Psoas muscle (tissue), 8 donors: ENCODE measurements around the gene CTNND2. TPM values are rescaled to one million over a fixed set of nuclear protein-coding genes. Genes with fewer than 3 reads are reported as not detected.

Experiments used
- ATAC-seq, 4 donors: fragments of 200-7000 bp; cut with Tn5 transposase; one replicate each; pipeline ENCODE4 v1.9.1; 2020; ENCODE audit warnings: moderate library complexity in 3 of 4, mild to moderate bottlenecking in 2 of 4
- DNase-seq, 2 donors: peaks; one replicate each; pipeline ENCODE4 v3.0.0-alpha.2; 2020
- H3K27ac ChIP-seq: fragments of 200-600 bp; one replicate; pipeline ENCODE4 v1.8.0; 2022
- H3K27me3 ChIP-seq, 3 donors: fragments of 200-600 bp in 1 of 3; one replicate each; pipeline versions ENCODE4 v1.6.1 to v1.8.0; 2013 to 2022; ENCODE audit warnings: low read length in 2 of 3, mild to moderate bottlenecking in 2 of 3, moderate library complexity in 1 of 3; ENCODE audit not compliant: insufficient read depth in 3 of 3
- H3K36me3 ChIP-seq, 2 donors: fragments of 200-600 bp in 1 of 2; one replicate each; pipeline versions ENCODE4 v1.6.1 to v1.8.0; 2013 to 2022; ENCODE audit warnings: low read depth in 1 of 2, mild to moderate bottlenecking in 1 of 2, moderate library complexity in 1 of 2; ENCODE audit not compliant: insufficient read depth in 1 of 2
- H3K4me1 ChIP-seq: fragments of 200-600 bp; one replicate; pipeline ENCODE4 v1.8.0; 2022
- H3K4me3 ChIP-seq: fragments of 200-600 bp; one replicate; pipeline ENCODE4 v1.8.0; 2022; ENCODE audit warnings: mild to moderate bottlenecking
- H3K9me3 ChIP-seq: fragments of 200-600 bp; one replicate; pipeline ENCODE4 v1.8.0; 2022
- WGBS, 3 donors: extraction: QIAGEN DNeasy Blood & Tissue Kit; methylation state at CpG; one replicate each; pipeline versions ENCODE4 v1.1.6 to v1.1.7; 2013; 5-methylcytosine and 5-hydroxymethylcytosine counted together
- intact Hi-C, 2 donors: fragments of 100-400 bp; cut with DNase I; formaldehyde crosslinking; loops; one replicate each; pipeline versions ENCODE4 v1.11.0 to v1.14.2; 2022
- polyA plus RNA-seq, 3 donors: library from polyadenylated mRNA; stranded (reverse); fragments of 200-250 nt; gene quantifications; one replicate each; pipeline ENCODE4 v1.2.3, GENCODE V29; 2013
- total RNA-seq, 4 donors: library from RNA; stranded (reverse); fragmentation: NEBNext Ultra II Directional in 2 of 4; extraction: Animal tissue kit (Norgen Biotek cat#: 25700) in 2 of 4; gene quantifications; one replicate each; pipeline versions ENCODE4 v1.2.1 to v1.2.4, GENCODE V29; 2021 to 2023
- TF ChIP-seq, protein P1 (sequence below): fragments of 200-600 bp; IDR thresholded peaks from one replicate; pipeline ENCODE4 v1.8.0; 2022; ENCODE audit warnings: antibody characterized with exemption
- donor health status: healthy with polysubstance abuse.
- donor health status: DM: no; HTN: no; CAD: no; lungs with moderate emphysema.
- donor health status: Bipolar disorder and iron deficiency.
- donor health status: healthy.
- donor health status: DM: yes; HTN: yes; CAD: no.
- donor health status: DM: no; HTN: no; CAD: no.
- donor health status: DM: no; HTN: no; CAD: no.
- donor health status: DM: yes; HTN: yes; CAD: no.

The CTNND2 gene
- total and polyA plus RNA-seq, 7 donors, result 0.09 to 0.14 (median 0.13) TPM; not detected in 4

DNA sequence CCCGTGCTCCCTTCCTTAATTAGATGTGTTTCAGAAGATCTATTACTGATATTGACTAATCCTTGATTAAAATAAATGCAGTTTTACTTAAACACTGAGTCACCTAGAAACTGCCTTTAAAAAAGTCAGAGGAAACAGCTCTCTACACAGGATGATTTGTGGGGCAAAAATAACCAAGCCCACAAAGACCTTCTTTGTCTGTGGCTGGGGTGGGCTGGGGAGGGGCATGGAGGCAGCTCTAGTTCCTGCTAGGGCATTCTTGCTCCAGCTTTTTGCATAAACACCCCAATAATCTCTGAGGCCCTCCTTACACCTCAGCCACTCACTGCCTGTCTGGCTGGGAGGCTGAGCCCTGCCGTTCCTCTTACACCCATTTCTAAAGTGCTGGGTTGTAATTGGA, 915.6 kb downstream of the CTNND2 start:
- Histone ChIP-seq H3K36me3 (no peaks in the 10 kb centered on the region), H3K9me3 (no peaks in the 10 kb centered on the region), H3K4me1 (no peaks in the 10 kb centered on the region), H3K27ac (no peak overlapping the region), H3K27me3 (no peaks in the 10 kb centered on the region), H3K4me3 (no peak overlapping the region)
- DNase-seq (no peak), ATAC-seq (no peak)
- TF ChIP-seq, protein P1, sequence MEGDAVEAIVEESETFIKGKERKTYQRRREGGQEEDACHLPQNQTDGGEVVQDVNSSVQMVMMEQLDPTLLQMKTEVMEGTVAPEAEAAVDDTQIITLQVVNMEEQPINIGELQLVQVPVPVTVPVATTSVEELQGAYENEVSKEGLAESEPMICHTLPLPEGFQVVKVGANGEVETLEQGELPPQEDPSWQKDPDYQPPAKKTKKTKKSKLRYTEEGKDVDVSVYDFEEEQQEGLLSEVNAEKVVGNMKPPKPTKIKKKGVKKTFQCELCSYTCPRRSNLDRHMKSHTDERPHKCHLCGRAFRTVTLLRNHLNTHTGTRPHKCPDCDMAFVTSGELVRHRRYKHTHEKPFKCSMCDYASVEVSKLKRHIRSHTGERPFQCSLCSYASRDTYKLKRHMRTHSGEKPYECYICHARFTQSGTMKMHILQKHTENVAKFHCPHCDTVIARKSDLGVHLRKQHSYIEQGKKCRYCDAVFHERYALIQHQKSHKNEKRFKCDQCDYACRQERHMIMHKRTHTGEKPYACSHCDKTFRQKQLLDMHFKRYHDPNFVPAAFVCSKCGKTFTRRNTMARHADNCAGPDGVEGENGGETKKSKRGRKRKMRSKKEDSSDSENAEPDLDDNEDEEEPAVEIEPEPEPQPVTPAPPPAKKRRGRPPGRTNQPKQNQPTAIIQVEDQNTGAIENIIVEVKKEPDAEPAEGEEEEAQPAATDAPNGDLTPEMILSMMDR, result no peak
- 25 to 30% (median 28%) methylated on average over 2 of the region's 2 CpGs for WGBS, 3 donors
- intact Hi-C loops, result no loop called here

DNA sequence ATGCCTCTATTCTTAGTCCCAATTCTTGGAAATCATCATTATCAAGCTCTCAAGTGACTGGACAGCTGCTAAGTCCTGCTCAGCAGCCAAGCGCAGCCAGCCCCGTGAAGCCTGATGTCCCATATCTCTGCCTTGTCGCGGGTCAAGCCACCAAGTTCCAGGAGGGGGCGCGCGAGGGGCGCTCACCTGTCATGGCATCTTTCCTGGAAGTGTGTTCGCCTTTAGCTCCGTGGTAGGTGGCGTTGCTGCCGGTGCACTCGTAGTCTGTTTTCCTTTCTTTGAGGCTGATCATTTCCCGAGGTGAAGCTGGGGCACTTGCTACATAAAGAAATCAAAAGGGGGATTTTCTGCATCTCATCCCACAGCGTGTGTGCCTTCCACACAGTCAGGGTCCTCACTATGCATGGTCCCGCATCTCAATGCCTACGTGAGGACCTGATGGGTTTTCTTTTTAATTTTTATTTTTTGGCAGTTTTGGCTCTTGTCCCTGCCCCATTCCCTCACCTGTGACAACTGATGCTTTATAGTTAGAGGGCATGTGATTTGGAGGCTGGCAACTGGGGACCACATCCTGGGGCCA, 916.2 kb downstream of the CTNND2 start:
- no peaks in the 10 kb centered on the region for H3K9me3 ChIP-seq
- H3K27ac ChIP-seq, result no peak overlapping the region
- H3K27me3 ChIP-seq, result no peaks in the 10 kb centered on the region
- TF ChIP-seq, protein P1, result peak; percentile 30
- intact Hi-C loops, result no loop called here
- WGBS, 3 donors, result 8 to 12% (median 9%) methylated on average over 17 of the region's 17 CpGs
- ATAC-seq (no peak), DNase-seq (peak in 1 of 2 donors; percentile 25)
- no peaks in the 10 kb centered on the region for H3K36me3 ChIP-seq
- H3K4me1 ChIP-seq, result no peaks in the 10 kb centered on the region
- H3K4me3 ChIP-seq, result no peak overlapping the region

DNA sequence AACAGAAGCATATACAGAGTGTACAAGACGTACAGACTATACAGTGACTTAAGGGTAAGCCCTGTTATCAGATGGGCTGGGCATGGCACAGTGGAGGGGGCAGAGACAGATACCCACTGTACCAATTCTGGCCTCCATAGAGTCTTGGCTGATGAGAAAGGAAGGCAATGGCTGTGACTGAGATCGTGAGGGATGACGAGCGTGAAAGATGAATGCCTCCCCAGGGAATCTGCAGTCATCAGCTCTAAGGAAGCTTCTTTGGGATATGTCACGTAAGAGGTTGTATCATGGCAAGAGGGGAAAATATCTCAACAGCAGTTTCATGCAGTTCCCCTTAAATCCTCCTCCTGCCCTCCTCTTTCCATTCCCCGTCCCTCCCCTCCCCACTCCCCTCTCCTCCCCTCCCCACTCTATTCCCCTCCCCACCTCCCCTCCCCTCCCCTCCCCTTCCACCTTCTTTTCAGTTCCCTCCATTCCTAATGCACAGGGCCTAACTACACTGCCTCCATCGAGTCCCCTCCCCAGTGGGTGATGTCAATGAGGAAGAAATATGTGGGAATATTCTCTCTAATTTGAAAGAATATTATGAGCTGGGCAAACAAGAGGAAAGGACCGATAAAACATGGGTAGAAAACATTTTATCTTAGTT, 916.8 kb downstream of the CTNND2 start:
- Histone ChIP-seq H3K27me3 (no peaks in the 10 kb centered on the region), H3K9me3 (no peaks in the 10 kb centered on the region), H3K36me3 (no peaks in the 10 kb centered on the region), H3K4me3 (no peak overlapping the region), H3K4me1 (no peaks in the 10 kb centered on the region), H3K27ac (no peak overlapping the region)
- TF ChIP-seq, protein P1, result no peak
- 16 to 27% (median 26%) methylated on average over 8 of the region's 8 CpGs for WGBS, 3 donors
- intact Hi-C loops, result no loop called here
- ATAC-seq, result no peak
- no peak for DNase-seq

DNA sequence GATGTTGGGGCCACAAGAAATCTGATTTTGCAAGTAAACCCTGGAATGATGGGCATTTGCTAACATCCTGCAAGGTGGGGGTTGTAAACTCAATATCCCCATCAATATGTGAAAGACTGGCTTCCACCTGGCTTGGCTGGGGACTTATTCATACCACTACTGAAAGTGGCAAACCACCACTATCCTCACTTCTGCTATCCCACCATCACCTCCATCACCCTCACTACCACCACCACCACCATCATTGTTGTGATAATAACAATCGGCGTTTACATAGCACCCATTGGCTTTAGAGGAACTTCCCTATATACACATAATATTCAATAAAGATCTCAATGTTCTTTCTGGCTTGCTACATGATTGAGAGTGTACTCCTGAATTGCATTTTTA, 918.5 kb downstream of the CTNND2 start:
- Histone ChIP-seq H3K36me3 (no peaks in the 10 kb centered on the region), H3K4me1 (no peaks in the 10 kb centered on the region), H3K27me3 (no peaks in the 10 kb centered on the region), H3K9me3 (no peaks in the 10 kb centered on the region), H3K4me3 (no peak overlapping the region), H3K27ac (no peak overlapping the region)
- 89 to 98% (median 92%) methylated on average over 2 of the region's 2 CpGs for WGBS, 3 donors
- TF ChIP-seq, protein P1, result no peak
- DNase-seq, result no peak
- no peak for ATAC-seq
- intact Hi-C loops, result no loop called here
